ENCODE data around the gene CCBE1. TPM values are rescaled to one million over a fixed set of nuclear protein-coding genes. Genes with fewer than 3 reads are reported as not detected.

The CCBE1 gene
- total and polyA plus RNA-seq, 10 donors: 0.06 to 0.93 (median 0.23) TPM

DNA sequence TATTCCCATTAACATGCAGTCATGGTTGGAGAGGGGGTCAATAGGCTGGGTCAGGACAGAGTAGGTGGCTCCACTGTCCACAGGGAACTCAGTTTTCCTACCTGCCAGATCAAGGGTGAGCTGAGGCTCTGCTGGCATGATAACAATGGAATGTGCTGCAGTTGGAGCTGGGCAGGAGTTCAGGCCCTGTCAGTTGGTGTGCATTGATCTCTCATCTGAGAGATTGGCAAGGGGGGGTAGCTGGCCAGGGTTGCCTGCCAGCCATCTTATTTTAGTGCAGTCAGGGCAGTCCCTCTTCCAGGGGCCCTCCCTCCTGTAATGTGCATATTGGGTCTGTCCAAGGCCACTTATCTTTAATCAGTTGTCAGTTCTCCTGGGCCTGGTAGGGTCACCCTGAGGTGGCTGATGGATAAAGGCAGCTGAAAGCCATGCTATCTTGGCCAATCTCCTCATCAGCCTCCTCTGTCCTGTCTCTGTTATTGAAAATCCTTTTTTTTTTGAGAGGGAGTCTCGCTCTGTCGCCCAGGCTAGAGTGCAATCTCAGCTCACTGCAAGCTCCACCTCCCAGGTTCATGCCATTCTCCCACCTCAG, 38.1 kb upstream of the CCBE1 start:
- Histone ChIP-seq H3K27me3 (replicated peaks in 1 of 7) (no peaks in the 10 kb centered on the region), H3K27ac (no peak overlapping the region), H3K4me1 (no peaks in the 10 kb centered on the region), H3K36me3 (no peaks in the 10 kb centered on the region), H3K9me3 (peaks cover 0 to 17% (median 9%) of the 10 kb centered on the region in 8 donors), H3K4me3 (no peak overlapping the region)
- TF ChIP-seq POLR2AphosphoS5 (IDR thresholded peaks at IDR 0.05) (no peak), CTCF (IDR thresholded peaks at IDR 0.05 in 8 of 11, conservative IDR thresholded peaks at IDR 0.05 in 3 of 11) (no peak), POLR2A (IDR thresholded peaks at IDR 0.05) (no peak)
- intact Hi-C loops (cut with DNase I; ENCODE audit: low total_unique reads): no loop called here
- DNase-seq: no peak
- WGBS, 5 donors: 79 to 96% (median 95%) methylated on average over 2 of the region's 2 CpGs

GRCh38 chr18:59733421-59733820, 36.2 kb upstream of the CCBE1 start:
- TF ChIP-seq POLR2AphosphoS5 (IDR thresholded peaks at IDR 0.05): no peak
- TF ChIP-seq POLR2A (IDR thresholded peaks at IDR 0.05): no peak
- Histone ChIP-seq H3K27me3 (replicated peaks in 1 of 7) (no peaks in the 10 kb centered on the region), H3K9me3 (peaks cover 0 to 7% (median 1%) of the 10 kb centered on the region in 8 donors), H3K4me3 (no peak overlapping the region), H3K36me3 (no peaks in the 10 kb centered on the region), H3K27ac (no peak overlapping the region), H3K4me1 (no peaks in the 10 kb centered on the region)
- DNase-seq: no peak
- intact Hi-C loops (cut with DNase I; ENCODE audit: low total_unique reads): no loop called here
- WGBS, 5 donors: 69 to 91% (median 76%) methylated on average over 1 of the region's 1 CpG

DNA sequence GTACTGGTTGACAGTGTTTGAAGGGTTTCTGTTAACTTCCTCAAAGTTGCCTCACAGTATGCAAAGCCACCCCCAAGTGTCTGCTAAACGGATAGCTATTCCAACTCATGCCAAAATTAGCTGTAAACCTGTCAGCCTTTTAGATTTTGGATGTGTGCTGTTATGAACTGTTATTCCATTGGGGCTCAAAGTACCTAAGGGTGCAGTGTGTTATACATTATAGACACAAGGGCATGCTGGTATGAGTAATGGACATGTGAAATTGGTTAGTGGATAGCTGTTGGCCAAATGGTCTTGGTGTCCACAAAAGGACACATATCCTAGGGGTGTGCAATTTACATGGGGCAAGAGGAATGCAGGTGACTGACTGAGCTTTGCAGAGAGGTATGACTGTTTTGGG, 33.7 kb upstream of the CCBE1 start:
- TF ChIP-seq POLR2A (IDR thresholded peaks at IDR 0.05): no peak
- TF ChIP-seq CTCF (IDR thresholded peaks at IDR 0.05 in 8 of 11, conservative IDR thresholded peaks at IDR 0.05 in 3 of 11): no peak
- TF ChIP-seq POLR2AphosphoS5 (IDR thresholded peaks at IDR 0.05): no peak
- 16 to 23% (median 19%) methylated on average over 1 of the region's 1 CpG for WGBS, 5 donors
- Histone ChIP-seq H3K36me3 (no peaks in the 10 kb centered on the region), H3K4me3 (no peak overlapping the region), H3K4me1 (no peaks in the 10 kb centered on the region), H3K9me3 (no peaks in the 10 kb centered on the region), H3K27ac (no peak overlapping the region), H3K27me3 (replicated peaks in 1 of 7) (no peaks in the 10 kb centered on the region)
- no peak for DNase-seq
- intact Hi-C loops (cut with DNase I; ENCODE audit: low total_unique reads): no loop called here

DNA sequence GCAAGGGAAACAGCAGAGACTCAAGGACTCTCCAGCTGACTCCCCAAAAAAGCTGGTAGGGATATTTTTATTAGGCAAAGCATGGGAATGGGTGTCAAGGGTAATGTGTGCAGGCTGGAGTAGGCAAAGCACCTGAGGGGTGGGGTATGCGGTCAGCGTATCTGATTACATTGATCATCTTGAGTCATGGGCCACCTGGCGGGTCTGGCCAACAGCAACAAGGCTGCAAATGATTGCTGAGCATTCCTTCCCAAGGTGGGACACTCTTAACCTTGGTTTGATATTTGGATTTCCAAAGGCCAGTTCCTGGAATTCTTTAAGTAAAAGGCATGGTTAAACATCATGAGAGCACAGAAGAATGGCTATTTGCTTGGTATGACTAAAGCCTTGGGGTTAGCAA, 32.6 kb upstream of the CCBE1 start:
- Histone ChIP-seq H3K4me3 (no peak overlapping the region), H3K36me3 (no peaks in the 10 kb centered on the region), H3K27me3 (replicated peaks in 1 of 7) (no peaks in the 10 kb centered on the region), H3K9me3 (no peaks in the 10 kb centered on the region), H3K4me1 (no peaks in the 10 kb centered on the region), H3K27ac (no peak overlapping the region)
- 85 to 98% (median 95%) methylated on average over 3 of the region's 3 CpGs for WGBS, 5 donors
- no peak for DNase-seq
- TF ChIP-seq POLR2A (IDR thresholded peaks at IDR 0.05): no peak
- no peak for TF ChIP-seq POLR2AphosphoS5 (IDR thresholded peaks at IDR 0.05)
- no peak for TF ChIP-seq CTCF (IDR thresholded peaks at IDR 0.05 in 8 of 11, conservative IDR thresholded peaks at IDR 0.05 in 3 of 11)
- intact Hi-C loops (cut with DNase I; ENCODE audit: low total_unique reads): no loop called here

DNA sequence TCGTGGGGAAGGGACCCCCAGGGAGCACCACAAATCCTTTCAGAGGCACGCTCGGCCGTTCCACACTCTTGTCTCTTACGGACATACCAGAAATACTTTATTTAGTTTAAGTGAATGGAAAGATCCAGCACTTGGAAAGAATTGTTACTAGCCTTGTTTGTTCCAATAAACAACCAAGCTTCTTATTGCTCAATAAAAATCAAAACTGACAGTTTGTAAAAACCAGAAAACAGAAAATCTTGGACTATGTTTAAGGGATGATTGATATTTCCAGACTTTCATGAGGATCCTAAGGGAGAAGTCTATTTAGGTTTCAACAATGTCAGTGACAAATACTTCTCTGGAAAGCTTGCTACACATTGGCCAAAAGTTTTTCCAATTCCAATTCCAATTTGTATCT, 31.6 kb upstream of the CCBE1 start:
- Histone ChIP-seq H3K27ac (no peak overlapping the region), H3K9me3 (no peaks in the 10 kb centered on the region), H3K4me3 (no peak overlapping the region), H3K4me1 (no peaks in the 10 kb centered on the region), H3K27me3 (replicated peaks in 1 of 7) (no peaks in the 10 kb centered on the region), H3K36me3 (no peaks in the 10 kb centered on the region)
- 67 to 83% (median 78%) methylated on average over 5 of the region's 5 CpGs for WGBS, 5 donors
- intact Hi-C loops (cut with DNase I; ENCODE audit: low total_unique reads): no loop called here
- TF ChIP-seq POLR2A (IDR thresholded peaks at IDR 0.05) (no peak), POLR2AphosphoS5 (IDR thresholded peaks at IDR 0.05) (no peak), CTCF (IDR thresholded peaks at IDR 0.05 in 8 of 11, conservative IDR thresholded peaks at IDR 0.05 in 3 of 11) (no peak)
- no peak for DNase-seq
